DMS153 (cell line): ENCODE data around the gene MAP3K7CL.

Source experiments
- DNase-seq: peaks from one replicate; lab custom pipeline; 2025; lab: John Stamatoyannopoulos, UW

MAP3K7CL gene, protein sequence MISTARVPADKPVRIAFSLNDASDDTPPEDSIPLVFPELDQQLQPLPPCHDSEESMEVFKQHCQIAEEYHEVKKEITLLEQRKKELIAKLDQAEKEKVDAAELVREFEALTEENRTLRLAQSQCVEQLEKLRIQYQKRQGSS

DNA sequence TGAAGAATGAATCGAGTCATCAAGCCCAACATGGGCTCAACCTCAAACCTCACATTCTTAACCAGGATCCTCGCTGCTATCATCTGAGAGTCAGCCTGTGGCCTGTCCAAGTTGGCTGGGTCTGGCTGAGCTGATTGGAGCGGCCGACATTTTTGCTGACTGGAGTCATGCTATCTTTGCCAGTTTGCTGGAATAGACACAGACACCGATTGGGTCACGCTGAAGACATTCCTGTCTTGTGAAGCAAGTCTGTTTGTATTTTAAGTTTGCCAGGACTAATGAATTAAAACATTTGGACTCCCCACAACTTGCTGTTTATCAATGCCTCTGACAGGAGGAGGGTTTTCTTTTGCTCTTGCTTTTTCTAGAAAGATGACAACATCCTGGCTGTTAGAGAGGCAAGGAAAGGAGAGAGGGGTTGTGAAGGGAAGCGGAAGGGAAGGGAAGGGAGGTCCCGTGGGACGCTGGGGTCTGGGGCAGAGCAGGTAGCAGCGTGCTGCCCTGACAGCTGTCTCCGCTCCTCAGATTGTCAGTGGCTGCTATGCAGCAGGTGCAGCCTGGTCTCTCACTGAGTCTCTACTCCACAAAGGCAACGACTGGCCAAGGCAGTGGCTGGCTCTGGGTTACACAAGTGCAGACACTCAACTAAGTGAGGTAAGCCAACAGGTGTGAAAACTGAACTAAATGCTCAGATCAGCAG is at the start of gene MAP3K7CL:
TSS of gene MAP3K7CL (plus strand) at position 375 of the 700 bp plus-strand sequence. CDS start 2,701 bp downstream, outside the sequence.
- DNase-seq = no peak

DNA sequence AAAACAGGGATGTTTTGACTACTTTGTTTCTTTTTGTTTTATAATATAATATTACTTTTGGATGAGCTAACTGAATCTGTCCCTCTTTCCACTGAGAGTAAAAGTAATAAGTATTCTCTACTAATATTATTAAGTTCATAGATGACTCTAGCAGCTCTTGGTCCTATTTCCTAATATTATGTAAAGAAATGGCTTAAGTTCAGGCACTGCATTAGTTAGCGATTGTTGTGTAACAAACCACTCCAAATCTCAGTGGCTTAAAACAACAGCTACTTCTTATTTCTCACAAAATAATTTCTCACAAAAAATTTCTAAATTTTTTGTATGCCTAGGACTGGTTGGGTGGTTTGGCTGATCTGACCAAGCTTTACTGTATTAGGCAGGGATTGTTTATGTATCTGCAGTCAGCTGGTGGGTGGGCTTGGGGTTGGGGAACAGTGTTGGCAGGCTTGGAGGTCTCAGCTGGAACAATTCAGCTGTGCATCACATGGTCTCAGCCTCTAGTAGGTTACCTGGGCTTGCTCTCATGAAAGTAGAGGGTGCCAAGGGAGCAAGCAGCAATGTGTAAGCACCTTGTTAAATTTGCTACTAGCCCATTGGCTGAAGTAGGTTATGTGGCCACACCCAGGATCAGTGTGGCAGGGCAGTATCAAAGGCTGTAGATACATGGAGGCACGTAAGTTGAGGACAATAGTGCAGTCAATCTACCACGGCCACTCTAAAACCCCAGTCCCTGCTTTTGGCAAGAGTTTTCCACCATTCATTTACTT is 48.2 kb upstream of the MAP3K7CL start:
- no peak for DNase-seq

DNA sequence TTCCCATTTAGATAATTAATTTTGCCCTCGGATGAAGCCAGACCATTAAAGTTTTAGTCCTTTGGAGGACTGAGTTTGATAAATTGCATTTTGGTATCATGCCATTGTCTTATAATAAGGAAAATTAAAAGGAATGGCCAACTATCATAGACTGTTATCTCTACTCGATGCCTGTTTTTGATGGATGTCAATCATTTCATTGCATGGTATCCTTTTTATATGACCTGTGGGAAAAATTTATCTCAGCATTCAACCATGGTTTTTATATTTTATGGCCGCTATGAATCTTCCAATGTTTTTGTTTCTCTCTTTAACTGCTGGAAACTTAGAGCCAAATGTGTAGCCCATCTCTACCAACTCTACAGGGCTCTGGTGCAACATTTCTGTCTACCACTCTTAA is 47.1 kb upstream of the MAP3K7CL start:
- no peak for DNase-seq

DNA sequence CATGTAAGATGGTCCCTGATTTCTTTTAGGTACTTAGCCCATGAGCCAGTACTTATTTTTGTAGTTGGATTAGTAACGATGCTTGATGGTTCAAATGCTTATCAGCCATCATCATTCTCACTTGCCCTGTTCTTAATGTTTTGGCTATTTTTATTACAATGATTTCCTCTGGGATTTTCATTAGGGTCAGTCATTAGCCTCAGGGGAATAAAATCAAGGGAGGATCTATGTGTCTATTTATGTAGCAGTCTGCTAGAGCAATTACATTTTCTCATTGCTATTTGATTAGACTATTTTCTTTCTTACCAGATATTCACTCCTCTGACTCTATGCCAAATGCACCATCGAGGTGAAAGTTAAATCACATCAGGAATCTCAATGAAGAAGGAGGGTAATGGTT is 46.1 kb upstream of the MAP3K7CL start:
- no peak for DNase-seq

DNA sequence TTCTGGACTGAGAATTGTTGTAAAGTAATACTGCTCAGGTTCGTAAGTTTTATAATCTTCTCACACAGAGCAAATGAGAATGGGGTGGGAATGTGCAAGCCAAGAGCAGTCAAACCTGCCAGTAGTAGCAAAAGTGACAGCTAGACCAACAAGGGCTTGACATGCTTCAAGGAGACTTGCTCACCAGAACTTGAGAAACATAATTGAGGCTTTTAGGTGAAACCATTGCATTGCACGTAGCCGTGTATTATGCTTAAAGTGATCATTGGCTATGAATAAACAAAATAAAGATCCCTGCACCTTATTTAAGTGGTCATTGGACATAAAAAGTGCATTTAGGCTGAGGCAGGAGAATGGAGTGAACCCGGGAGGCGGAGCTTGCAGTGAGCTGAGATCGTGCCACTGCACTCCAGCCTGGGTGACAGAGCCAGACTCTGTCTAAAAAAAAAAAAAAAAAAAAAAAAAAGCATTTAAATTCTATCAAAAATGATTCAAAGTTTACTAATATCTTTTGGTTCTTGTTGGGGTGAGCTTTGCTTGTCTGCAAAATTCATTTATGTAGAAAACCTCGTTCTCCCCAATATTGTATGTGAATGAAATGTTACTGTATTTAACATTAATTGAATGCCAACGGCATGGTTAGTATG is 45.2 kb upstream of the MAP3K7CL start:
- DNase-seq = no peak

DNA sequence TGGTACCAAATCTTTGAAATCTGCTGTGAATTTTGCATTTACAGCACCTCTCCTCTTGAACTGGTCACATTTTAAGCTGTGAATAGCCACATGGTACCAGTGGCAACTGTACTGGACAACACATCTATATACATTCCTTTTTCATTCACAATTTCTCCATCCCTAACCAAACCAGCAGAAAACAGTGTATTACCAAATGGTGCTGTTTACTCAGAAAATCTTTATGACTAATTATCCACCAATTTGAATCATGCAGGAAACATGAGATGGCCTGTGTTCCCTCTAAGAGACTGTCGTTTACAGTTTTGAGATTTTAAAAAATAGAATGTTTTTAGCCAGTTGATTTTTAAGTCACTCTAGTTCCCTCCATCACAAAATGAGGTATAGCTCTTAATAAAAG is 39.4 kb upstream of the MAP3K7CL start:
- no peak for DNase-seq

DNA sequence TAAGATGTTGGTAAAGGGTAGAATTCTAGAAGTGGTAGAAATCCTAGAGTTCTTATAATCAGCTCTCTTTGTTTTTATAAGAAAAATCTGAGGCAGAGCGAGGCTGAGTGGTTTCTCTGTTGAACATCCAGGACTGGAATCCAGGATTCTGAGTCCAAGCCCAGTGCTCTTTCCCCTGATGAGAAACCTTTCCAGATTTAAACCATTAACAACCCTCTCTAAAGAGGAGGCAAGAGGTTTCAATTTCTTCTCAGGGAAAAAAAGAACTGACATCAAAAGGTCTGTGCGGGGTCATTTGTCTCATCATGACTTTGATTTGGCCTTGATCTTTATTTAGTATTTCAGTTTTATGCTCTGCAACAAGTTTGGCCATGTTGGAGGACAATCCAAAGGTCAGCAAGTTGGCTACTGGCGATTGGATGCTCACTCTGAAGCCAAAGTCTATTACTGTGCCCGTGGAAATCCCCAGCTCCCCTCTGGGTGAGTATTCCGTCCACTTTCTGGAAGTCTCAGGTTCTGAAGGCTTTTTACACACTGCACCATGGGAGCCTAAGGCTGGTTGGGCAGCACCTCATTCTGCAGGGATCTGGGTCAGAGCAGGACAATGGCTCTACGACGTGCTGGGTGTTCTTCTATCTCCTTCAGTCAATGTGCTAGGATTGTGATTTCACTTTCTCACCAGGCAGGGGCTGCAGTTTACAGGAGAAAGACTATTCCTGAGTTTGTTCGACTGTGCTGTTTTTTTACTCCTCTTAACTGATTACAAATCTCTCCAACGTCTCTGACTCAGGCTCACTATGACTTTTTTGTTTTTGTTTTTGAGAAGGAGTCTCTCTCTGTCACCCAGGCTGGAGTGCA is 38.1 kb upstream of the MAP3K7CL start:
- DNase-seq = no peak

DNA sequence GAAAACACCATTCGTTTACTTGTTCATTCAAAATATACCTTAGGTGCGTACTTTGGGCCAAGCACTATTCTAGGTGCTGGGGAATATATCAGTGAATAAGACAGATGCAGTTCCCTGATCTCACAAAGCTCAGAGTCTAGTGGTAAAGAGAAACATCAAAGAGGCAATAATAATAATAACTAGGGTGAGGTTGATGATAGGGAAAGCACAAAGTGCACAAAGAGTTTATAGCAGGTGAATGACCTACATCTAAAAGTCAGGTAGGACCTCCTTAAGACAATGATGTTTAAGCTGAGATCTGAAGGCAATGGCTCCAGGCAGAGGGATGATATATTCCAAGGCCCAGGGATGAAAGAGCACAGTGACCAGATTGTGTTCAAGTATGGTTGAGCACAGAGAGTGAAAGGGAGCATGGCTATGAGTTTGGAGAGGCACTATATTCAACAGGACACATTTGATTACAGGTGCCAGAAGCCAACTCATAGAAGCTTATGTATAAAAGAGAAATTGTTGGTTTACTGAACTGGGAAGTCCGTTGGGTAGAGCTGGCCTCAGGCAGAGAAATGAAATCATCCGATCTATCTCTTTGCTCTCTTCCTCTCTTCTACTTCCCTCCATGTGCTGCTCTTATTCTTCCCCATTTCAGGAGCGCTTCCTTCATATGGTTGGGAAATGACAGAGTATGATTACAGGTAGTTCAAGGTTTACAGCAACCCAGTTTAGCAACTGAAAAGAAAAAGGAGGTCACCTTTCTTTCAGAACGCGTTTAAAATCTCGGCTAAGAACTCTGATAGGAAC is 34.0 kb upstream of the MAP3K7CL start:
- no peak for DNase-seq

DNA sequence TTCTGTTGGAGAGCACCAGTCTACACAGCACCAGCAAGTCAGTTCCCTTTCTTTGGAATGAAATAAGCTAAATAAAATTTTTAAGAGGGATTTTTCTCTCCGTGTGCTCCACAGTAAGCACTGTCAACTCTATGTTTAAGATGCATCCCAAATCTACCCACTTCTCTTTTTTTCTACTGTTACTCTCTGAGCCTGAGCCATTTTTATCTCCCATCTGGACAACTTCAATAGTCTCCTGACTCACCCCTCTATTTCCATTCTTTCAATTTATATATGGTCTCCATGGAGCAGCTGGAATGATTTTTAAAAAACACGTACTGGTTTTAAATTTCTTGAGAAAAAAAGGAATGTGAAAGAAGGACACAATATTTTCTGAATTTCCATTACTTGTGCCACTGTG is 32.3 kb upstream of the MAP3K7CL start:
- no peak for DNase-seq

DNA sequence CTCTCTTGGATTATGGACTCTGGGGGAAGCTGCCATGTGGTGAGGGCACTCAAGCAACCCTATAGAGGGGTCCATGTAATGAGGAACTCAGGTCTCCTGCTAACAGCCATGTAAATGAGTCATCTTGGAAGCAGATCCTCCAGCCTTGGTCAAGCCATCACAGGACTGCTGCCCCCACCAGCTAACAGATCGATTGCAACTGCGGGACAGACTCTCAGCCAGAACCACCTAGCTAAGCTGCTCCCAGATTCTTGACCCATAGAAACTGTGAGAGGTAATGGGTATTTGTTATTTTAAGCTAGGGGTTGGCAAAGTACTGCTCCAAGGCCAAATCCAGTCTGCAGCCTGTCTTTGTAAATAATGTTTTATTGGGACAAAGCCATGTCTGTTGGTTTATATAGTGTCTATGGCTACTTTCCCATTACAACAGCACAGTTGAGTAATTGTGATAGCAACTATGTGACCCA is 27.6 kb upstream of the MAP3K7CL start:
- DNase-seq = no peak

DNA sequence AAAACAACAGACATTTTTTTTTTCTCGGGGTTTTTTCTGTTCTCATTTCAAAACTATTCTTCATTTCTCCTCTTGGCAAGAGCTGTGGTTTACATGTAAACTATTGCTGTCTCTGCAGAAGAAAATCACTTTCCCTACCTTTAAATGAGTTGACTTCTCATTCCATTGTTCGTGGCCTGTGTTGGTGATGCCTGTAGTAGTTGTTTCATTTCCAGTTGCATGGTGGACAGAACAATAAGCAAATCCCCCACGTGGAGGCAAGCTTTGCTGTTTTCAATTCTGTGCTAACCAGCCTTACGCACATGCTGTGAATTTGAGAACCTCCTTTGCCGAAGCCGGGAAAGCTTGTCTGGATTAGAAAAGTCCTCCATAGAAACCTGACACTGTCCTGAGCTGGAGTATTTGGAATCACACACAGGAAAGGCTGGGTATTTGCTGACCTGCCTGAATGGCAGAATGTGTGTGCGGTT is 26.2 kb upstream of the MAP3K7CL start:
- peak; percentile 71 for DNase-seq

DNA sequence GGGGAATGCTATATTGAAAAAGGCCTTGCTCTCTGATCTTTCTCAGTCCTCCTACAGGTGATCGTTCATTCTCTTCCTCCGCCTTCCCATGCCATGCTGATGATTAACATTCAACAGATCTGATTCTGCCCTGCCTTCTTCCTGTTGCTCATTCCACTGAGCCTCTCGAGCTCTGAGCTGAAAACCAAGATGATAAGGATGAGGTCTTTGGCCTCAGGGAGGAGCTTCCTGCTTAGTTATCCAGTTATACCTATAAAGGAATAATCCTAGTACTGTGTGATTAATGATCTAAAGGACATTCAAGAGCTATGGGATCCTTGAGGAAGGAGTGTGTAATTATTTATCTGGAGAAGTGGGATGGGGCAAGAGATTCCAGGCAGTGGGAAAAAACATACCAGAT is 25.2 kb upstream of the MAP3K7CL start:
- DNase-seq = no peak

DNA sequence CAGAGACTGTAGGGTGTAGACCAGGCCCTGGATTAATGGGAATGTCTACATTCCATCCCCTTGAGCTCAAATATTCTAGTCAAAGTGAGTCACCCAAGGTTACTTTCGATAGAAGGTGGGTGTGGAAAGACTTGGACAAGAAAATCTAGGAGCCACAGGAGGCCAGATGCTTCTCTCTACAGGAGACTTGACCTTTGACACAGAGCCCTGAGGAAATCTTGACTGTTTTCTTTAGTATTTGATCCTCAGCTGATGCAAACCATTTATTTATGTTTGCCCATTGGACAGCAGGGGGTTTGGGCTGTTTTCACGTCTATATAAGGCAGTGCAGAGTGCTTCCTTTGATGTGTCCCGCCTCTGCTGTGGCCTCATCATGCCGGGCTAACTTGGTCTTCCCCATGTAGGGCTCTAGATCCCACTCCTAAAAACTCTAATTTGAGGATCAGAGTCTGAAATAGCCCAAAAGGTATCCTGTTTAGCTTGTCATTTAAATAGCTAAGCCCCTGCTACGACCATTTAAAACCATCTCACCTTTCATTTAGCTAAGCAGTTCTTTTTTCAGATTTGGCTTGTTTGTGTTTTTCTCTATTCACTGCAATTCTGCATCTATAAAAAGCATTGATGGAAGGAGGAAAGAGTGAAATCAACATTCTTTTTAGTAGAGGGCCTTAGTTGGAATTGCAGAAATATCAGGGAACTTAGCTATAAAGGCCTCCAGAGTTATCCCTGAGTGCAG is 15.5 kb upstream of the MAP3K7CL start:
- DNase-seq = no peak

DNA sequence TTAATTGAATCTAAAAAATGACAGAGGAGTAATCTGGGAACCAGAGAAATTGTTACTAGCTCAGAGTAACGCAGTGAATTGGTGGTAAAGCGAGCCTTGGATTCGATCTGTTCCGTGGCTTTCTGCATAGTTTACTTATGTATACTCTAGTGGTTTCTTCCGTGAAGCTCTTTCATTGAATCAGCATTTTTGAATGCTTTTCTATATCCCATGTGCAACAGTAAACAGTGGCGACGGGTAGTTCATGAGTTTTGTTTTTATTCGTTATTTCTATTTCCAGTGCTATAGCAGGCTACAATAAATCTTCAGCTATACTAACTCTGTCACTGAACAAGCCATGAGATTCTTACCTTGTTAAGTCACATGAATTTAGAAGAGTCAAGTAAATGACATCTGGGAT is 14.5 kb upstream of the MAP3K7CL start:
- no peak for DNase-seq

DNA sequence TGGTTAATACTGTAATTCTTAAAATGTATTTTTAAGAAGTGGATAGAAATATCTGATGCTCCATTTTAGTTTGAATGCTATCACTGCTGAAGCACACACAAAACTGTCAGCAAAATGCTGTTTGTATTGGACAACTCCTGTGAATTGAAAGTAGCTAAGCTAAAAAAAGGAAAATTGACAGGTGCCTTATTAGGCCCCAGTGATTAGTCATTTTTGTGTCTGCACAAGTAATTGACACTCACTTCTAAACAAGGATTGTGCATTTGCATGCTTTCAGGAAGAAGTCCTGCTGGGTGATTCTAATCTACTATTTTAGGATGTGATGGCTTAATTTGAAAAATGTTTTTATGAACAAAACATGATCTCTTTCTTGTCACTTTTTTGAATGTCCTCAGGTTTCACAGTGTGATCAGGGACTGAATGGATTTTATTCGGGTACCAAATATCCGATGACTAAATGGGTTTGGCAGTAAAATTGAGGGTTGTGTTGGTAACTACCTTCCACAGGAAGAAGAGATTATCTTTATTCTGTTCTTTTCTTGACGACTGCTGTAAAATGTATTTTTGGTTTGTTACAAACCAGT is 13.0 kb upstream of the MAP3K7CL start:
- no peak for DNase-seq

DNA sequence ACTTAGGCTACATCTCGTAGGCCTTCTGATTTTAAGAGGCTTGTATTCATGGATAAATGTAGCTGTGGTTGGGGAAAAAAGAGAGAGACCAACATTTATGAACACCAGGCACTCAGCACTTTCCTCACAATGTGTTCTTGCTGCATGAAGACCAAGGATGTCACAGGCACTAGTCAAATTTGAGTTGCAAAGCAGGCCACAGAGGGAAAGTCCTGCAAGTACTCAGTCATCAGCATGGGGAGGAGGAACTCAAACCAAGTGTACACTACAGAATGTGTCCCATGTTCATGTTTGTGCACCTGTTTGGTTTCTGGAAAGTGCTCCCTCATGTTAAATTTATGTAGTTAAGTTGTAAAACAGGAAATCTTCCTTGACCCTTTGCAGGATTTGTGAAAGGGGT is 8.7 kb upstream of the MAP3K7CL start:
- DNase-seq = no peak

DNA sequence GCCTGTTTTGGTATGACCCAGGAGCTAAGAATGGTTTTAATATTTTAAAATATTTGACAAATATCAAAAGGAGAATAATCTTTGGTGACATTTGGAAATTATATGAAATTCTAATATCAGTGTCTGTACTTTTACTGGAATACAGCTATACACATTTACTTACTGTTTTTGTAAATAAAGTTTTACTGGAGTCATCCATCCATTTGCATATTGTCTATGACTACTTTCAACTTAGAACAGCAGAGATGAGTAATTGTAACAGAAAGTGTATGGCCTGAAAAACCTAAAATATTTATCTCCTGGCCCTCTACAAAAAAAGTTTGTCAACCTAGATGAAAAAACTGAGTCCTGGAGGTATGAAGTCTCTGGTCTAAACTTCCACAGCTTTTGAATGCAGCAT is 5.8 kb upstream of the MAP3K7CL start:
- no peak for DNase-seq

DNA sequence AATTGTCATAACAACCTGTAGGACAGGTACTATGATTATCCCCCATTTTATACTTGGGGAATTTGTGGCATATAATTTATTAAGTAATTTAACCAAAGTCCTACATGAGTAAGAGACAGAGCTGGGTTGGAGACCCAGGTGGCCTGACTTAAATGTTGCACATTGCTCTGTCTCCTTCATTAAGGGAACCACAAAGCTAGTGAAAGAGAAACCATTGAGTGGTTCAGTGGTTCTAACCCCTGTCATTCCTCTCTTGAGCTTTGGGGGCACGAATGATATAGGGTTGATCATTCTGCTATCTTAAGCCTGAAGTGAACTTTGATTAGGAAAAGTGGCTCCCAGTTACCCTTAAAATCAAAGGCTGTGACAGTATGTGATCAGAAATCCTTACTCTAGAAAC is 5.3 kb upstream of the MAP3K7CL start:
- DNase-seq = no peak

DNA sequence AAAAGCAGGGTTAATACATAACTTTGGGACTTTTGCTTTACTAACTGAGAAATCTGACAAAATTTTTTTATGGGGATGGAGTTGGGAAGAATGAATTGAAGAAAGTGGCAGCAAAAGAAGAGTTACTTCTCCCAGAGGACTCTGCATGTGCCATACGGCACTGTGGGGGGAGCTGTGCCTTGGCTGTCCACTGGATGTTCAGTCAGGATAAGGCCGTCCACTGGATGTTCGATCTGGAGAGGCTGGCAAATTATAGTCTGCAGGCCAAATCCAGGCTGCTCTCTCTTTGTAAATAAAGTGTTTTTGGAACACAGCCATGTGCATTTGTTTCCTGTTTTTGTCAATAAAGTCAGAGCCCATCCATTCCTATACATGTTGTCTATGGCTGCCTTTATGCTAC is 4.5 kb upstream of the MAP3K7CL start:
- DNase-seq = no peak

DNA sequence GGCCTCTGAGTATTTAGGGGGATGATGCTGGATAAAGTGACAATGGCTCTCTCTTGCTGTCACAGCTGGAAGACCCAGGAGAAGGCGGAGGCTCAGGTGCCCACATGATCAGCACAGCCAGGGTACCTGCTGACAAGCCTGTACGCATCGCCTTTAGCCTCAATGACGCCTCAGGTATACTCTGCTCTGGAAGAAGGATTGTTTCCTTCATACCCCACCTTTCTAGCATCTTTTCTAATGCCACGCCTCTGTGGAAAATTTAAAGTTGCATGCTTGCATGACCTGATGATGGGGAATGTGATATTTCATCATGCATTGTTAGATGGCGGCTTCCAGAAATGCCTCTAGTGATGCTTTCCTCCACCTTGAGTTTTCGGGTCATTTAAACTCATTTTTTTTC is 2.8 kb downstream of the MAP3K7CL start:
- DNase-seq = no peak
